Panc1 (cell line): ENCODE results near the gene MAD1L1. TPM values are rescaled to one million over a fixed set of nuclear protein-coding genes. Genes with fewer than 3 reads are reported as not detected.

ENCODE experiments used
- ATAC-seq: fragments of 200-7000 bp; cut with Tn5 transposase; 2 replicates; pipeline ENCODE4 v1.9.1; 2020; ENCODE audit warnings: mild to moderate bottlenecking, moderate library complexity
- BruUV-seq: library from RNA; stranded (reverse); fragments of 400-500 nt; replicated peaks from 2 replicates; lab custom pipeline; 2021; lab: Mats Ljungman, UMichigan
- CTCF ChIA-PET: fragments of 300-600 bp; sonication (Branson Sonifier 250); formaldehyde crosslinking; loops from one replicate; lab custom pipeline; 2022; ENCODE audit warnings: antibody characterized with exemption; lab: Charles Lee
- POLR2A ChIA-PET: fragments of 300-600 bp; sonication (Branson Sonifier 250); formaldehyde crosslinking; loops from one replicate; lab custom pipeline; 2022; ENCODE audit warnings: antibody characterized with exemption; lab: Charles Lee
- DNase-seq: peaks from one replicate; pipeline ENCODE4 v3.0.0-alpha.2; 2010; ENCODE audit warnings: low read depth, low spot score
- H3K27ac ChIP-seq: 2 replicates; pipeline ENCODE4 v1.5.1; 2011; ENCODE audit warnings: mild to moderate bottlenecking, low read length, inconsistent platforms
- H3K27me3 ChIP-seq: fragments of 200-500 bp; sonication (Bioruptor generic); 2 replicates; pipeline ENCODE4 v1.6.0; 2014; ENCODE audit warnings: low read length, inconsistent platforms; ENCODE audit not compliant: control insufficient read depth, insufficient read depth
- H3K36me3 ChIP-seq: fragments of 200-500 bp; sonication (Bioruptor generic); 2 replicates; pipeline ENCODE4 v1.5.1; 2014; ENCODE audit warnings: inconsistent platforms, mild to moderate bottlenecking, low read length, moderate library complexity; ENCODE audit not compliant: control insufficient read depth, insufficient read depth
- H3K4me1 ChIP-seq: 2 replicates; pipeline ENCODE4 v1.5.1; 2011; ENCODE audit warnings: inconsistent platforms, mild to moderate bottlenecking, low read length, moderate library complexity; ENCODE audit not compliant: control insufficient read depth, insufficient read depth
- H3K4me3 ChIP-seq, 2 experiments: 2 replicates each; pipeline ENCODE4 v1.5.1; 2011 to 2012; ENCODE audit warnings: low read depth in 2 of 2, low read length in 2 of 2, mild to moderate bottlenecking in 2 of 2, inconsistent platforms in 1 of 2, moderate library complexity in 1 of 2
- H3K9me3 ChIP-seq: fragments of 200-500 bp; sonication (Bioruptor generic); 2 replicates; pipeline ENCODE4 v1.5.1; 2014; ENCODE audit warnings: low read depth, mild to moderate bottlenecking, inconsistent platforms, low read length, moderate library complexity; ENCODE audit not compliant: control insufficient read depth, insufficient read depth
- CTCF ChIP-seq: fragments of 450-650 bp; IDR thresholded peaks from 2 replicates; pipeline ENCODE4 v1.5.1; 2017; ENCODE audit warnings: mild to moderate bottlenecking
- POLR2AphosphoS5 ChIP-seq: IDR thresholded peaks from 2 replicates; pipeline ENCODE4 v1.6.1; 2012; ENCODE audit warnings: mild to moderate bottlenecking, low read depth, low read length, moderate library complexity
- REST ChIP-seq, 2 experiments: IDR thresholded peaks; 2 replicates each; pipeline ENCODE4 v1.6.1; 2011 to 2012; ENCODE audit warnings: low read depth in 2 of 2, control low read depth in 1 of 2, low read length in 1 of 2, mild to moderate bottlenecking in 1 of 2, moderate library complexity in 1 of 2; ENCODE audit not compliant: insufficient read depth in 1 of 2
- SIN3A ChIP-seq: IDR thresholded peaks from 2 replicates; pipeline ENCODE4 v1.6.1; 2012; ENCODE audit warnings: low read depth, mild to moderate bottlenecking, low read length, moderate library complexity, borderline replicate concordance; ENCODE audit not compliant: insufficient read depth
- TCF7L2 ChIP-seq: IDR thresholded peaks from 2 replicates; pipeline ENCODE4 v1.6.1; 2011; ENCODE audit warnings: mild to moderate bottlenecking, low read depth, low read length, inconsistent platforms
- in situ Hi-C: cut with HindIII; loops from 2 replicates; pipeline ENCODE4 v1.10.0; 2016; ENCODE audit warnings: low sequenced_read_pairs, low pct_unique_long_range_greater_than_20kb
- intact Hi-C: fragments of 100-400 bp; cut with micrococcal nuclease; formaldehyde crosslinking; loops from one replicate; pipeline ENCODE4 v1.10.0; 2022; ENCODE audit not compliant: unreplicated experiment
- total RNA-seq: library from RNA; stranded (reverse); gene quantifications from one replicate; pipeline ENCODE4 v1.2.1, GENCODE V29; 2021; ENCODE audit not compliant: unreplicated experiment

MAD1L1 gene
- total RNA-seq, 1 experiment from 2014 or later, result 70.8 TPM

DNA sequence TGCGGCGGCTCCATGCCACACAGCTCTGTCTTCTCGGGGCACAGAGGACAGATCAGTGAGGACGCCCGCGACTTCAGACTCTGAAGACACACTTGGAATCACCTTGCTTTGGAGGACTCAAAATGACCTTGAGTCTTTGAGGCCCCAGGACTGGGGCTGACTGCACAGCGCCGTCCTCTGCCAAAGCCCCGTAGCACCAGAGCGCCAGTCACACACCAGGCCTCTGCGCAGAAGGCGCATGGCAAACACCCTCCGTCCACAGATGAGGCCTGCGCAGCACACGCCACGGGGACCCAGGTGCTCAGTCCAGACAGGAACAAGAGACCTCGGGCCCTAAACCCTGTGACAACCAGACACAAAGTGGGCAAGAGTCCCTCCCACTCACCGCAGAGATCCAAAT, 134.7 kb downstream of the MAD1L1 start:
- ChIA-PET CTCF (interaction anchor here (0.5 kb wide), 1 partner anchor 97 kb away, joined by 4 read pairs; no protein-coding TSS in a partner anchor), POLR2A (no interaction called here)
- in situ Hi-C loops, result no loop called here
- no peaks in the 10 kb centered on the region for H3K27me3 ChIP-seq
- no peaks in the 10 kb centered on the region for H3K36me3 ChIP-seq
- DNase-seq, result no peak
- no peaks in the 10 kb centered on the region for H3K4me1 ChIP-seq
- no peaks in the 10 kb centered on the region for H3K9me3 ChIP-seq
- BruUV-seq, result no TSS peak
- no peak for TF ChIP-seq POLR2AphosphoS5
- no peak for TF ChIP-seq TCF7L2
- no peak for TF ChIP-seq REST (IDR thresholded peaks at IDR 0.05; ENCODE audit: insufficient read depth in 1 of 2, low read depth in 2 of 2, low read length in 1 of 2)
- TF ChIP-seq CTCF, result no peak
- no peak for TF ChIP-seq SIN3A
- no peak overlapping the region for H3K4me3 ChIP-seq
- ATAC-seq, result no peak
- no peak overlapping the region for H3K27ac ChIP-seq
- intact Hi-C loops, result no loop called here

DNA sequence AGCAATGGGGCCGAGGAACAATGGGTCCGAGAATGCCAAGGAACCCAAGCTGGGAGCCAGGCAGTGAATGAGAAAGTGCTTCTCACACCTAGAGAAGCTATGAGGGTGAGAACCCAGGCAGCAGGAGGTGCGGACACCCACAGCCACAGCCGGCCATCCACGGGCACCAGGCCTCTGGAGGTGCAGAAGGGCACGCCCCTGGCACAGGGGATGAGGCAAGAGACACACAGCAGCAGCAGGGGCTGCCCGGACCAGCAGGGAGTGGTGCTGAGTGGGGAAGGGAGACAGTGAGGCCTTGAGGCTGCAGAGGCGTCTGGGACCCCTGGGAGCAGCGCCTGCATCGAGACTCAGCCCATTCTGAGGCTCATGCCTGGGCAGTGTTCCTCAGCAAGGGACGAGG, 135.3 kb downstream of the MAD1L1 start:
- Histone ChIP-seq H3K27ac (no peak overlapping the region), H3K27me3 (no peaks in the 10 kb centered on the region), H3K4me1 (no peaks in the 10 kb centered on the region), H3K4me3 (no peak overlapping the region), H3K9me3 (no peaks in the 10 kb centered on the region), H3K36me3 (no peaks in the 10 kb centered on the region)
- DNase-seq (no peak), ATAC-seq (no peak)
- in situ Hi-C loops (no loop called here), intact Hi-C loops (no loop called here)
- TF ChIP-seq POLR2AphosphoS5 (no peak), TCF7L2 (no peak), CTCF (no peak), REST (IDR thresholded peaks at IDR 0.05; ENCODE audit: insufficient read depth in 1 of 2, low read depth in 2 of 2, low read length in 1 of 2) (no peak), SIN3A (no peak)
- BruUV-seq, result no TSS peak
- ChIA-PET CTCF (interaction anchor here (0.5 kb wide), 1 partner anchor 97 kb away, joined by 4 read pairs; no protein-coding TSS in a partner anchor), POLR2A (no interaction called here)
